Heart right ventricle (tissue), 16 donors: Measurements from ENCODE around the gene TNFRSF4. TPM values are rescaled to one million over a fixed set of nuclear protein-coding genes. Genes with fewer than 3 reads are reported as not detected.

ENCODE experiments used
- ATAC-seq, 8 donors: fragments of 200-7000 bp; cut with Tn5 transposase; one replicate each; pipeline ENCODE4 v1.9.1; 2020; ENCODE audit warnings: mild to moderate bottlenecking in 8 of 8, moderate library complexity in 8 of 8, moderate number of reproducible peaks in 1 of 8
- DNase-seq, 2 donors: peaks; one replicate each; pipeline ENCODE4 v3.0.0-alpha.2; 2020
- H3K27ac ChIP-seq, 10 donors: fragments of 200-600 bp; sonication (generic) in 2 of 10; one replicate each; pipeline versions ENCODE4 v1.5.0 to v1.8.0; 2020 to 2022; ENCODE audit warnings: mild to moderate bottlenecking in 3 of 10
- H3K27me3 ChIP-seq, 7 donors: fragments of 200-600 bp; one replicate each; pipeline ENCODE4 v1.8.0; 2021 to 2022; ENCODE audit warnings: mild to moderate bottlenecking in 2 of 7
- H3K36me3 ChIP-seq, 9 donors: fragments of 200-600 bp; sonication (generic) in 1 of 9; one replicate each; pipeline versions ENCODE4 v1.5.0 to v1.8.0; 2020 to 2022; ENCODE audit warnings: mild to moderate bottlenecking in 2 of 9
- H3K4me1 ChIP-seq, 9 donors: fragments of 200-600 bp; sonication (generic) in 1 of 9; one replicate each; pipeline versions ENCODE4 v1.5.0 to v1.8.0; 2020 to 2022; ENCODE audit warnings: mild to moderate bottlenecking in 4 of 9
- H3K4me3 ChIP-seq, 10 donors: fragments of 200-600 bp; sonication (generic) in 2 of 10; one replicate each; pipeline versions ENCODE4 v1.5.0 to v1.8.0; 2020 to 2022; ENCODE audit warnings: mild to moderate bottlenecking in 7 of 10, moderate library complexity in 2 of 10
- H3K9me3 ChIP-seq, 11 donors: fragments of 200-600 bp in 10 of 11; sonication (generic) in 2 of 11; one replicate each; pipeline versions ENCODE4 v1.5.0 to v1.8.0; 2013 to 2022; ENCODE audit warnings: mild to moderate bottlenecking in 2 of 11, control low read depth in 1 of 11, moderate library complexity in 1 of 11
- WGBS, 2 donors: extraction: QIAGEN DNeasy Blood & Tissue Kit; methylation state at CpG; one replicate each; pipeline ENCODE4 v1.1.7; 2013; ENCODE audit warnings: inconsistent platforms in 1 of 2; 5-methylcytosine and 5-hydroxymethylcytosine counted together
- intact Hi-C, 10 donors: fragments of 100-400 bp; cut with DNase I; formaldehyde crosslinking; loops; one replicate each; pipeline versions ENCODE4 v1.11.1 to v1.14.2; 2022
- polyA plus RNA-seq, 2 donors: library from polyadenylated mRNA; stranded (reverse); fragments of 200-250 nt; gene quantifications; one replicate each; pipeline ENCODE4 v1.2.3, GENCODE V29; 2013
- total RNA-seq, 10 donors: library from RNA; stranded (reverse); fragmentation: NEBNext Ultra II Directional in 3 of 10; extraction: Animal tissue kit (Norgen Biotek cat#: 25700) in 3 of 10; gene quantifications; one replicate each; pipeline versions ENCODE4 v1.2.1 to v1.2.4, GENCODE V29; 2021 to 2023
- TF ChIP-seq, protein P1 (sequence below), 9 donors: fragments of 200-600 bp; sonication (generic) in 2 of 9; IDR thresholded peaks; one replicate each; pipeline versions ENCODE4 v1.5.0 to v1.8.0; 2021 to 2022; ENCODE audit warnings: antibody characterized with exemption in 9 of 9, mild to moderate bottlenecking in 5 of 9, moderate library complexity in 1 of 9
- donor health status: Arrhythmogenic right ventricular cardiomyopathy.
- donor health status: ischemic (EF 13 %, LVEDD 7.1; RV severe dilation, severe dysfunction).
- donor health status: healthy with polysubstance abuse.
- donor health status: DM: no; HTN: yes; CAD: no.
- donor health status: DM: no; HTN: no; CAD: no.
- donor health status: ischemic (EF 25% LVEDD 6.9; RV normal size, moderate dysfunction).
- donor health status: ischemic (EF 25% LVEDD 5.7; RV mildly dilated, moderate dysfunction).
- donor health status: healthy.
- donor health status: DM: yes; HTN: yes; CAD: no.
- donor health status: Ischemic cardiomyopathy.
- donor health status: ischemic (EF 35%, LVEDD 5.7; RV mildly dilated, moderate dysfunction).
- donor health status: nonischemic (EF 11% LVEDD 7.7; RV severe dilation, severe dysfunction).
- donor health status: DM: yes; HTN: yes; CAD: no.
- donor health status: PGD.
- donor health status: ischemic (EF 29% LVEDD 5.4; RV normal size, mild dysfunction).
- donor health status: nonischemic (EF 23%, LVEDD 6.1; RV moderate dilation, normal function).

TNFRSF4 gene
- total and polyA plus RNA-seq, 12 donors, result 0.52 to 24.8 (median 5.0) TPM

DNA sequence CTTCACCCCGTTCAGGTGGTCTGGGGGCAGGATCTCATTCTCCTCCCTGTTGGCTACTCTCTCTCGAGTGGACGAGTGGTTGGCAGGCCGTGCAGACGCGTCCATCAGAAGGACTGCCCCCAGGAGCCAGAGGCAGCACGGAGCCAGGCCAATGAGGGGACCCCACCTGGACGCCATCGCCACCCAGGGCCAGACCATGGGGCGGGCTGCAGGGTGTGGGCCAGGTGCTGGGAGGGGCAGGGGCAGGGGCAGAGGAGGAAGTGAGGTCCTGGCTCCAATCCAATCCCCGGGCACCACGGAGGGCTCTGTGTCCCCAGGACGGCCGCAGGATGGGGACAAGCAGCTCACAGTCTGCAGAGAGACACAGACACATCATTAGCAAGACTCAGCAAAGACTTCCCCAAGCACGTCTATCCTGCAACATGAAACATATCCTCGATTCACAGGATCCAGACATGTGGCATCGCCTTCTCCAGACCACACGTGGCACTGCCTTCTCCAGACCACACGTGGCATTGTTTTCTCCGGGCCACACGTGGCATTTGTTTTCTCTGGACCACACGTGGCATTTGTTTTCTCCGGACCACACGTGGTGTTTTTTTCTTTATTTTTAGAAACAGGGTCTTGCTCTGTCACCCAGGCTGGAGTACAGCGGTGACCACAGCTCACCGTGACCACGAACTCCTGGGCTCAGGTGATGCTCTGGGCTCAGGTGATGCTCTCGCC is 14.8 kb upstream of the TNFRSF4 start:
- H3K27ac ChIP-seq, result no peak overlapping the region
- ATAC-seq (no peak), DNase-seq (no peak)
- peaks cover 0 to 54% (median 17%) of the 10 kb centered on the region in 9 donors for H3K36me3 ChIP-seq
- intact Hi-C loops, result no loop called here
- no peak overlapping the region for H3K4me3 ChIP-seq
- peaks cover 11 to 58% (median 35%) of the 10 kb centered on the region in 9 donors for H3K4me1 ChIP-seq
- H3K9me3 ChIP-seq, result no peaks in the 10 kb centered on the region
- H3K27me3 ChIP-seq, result no peaks in the 10 kb centered on the region
- TF ChIP-seq, protein P1, sequence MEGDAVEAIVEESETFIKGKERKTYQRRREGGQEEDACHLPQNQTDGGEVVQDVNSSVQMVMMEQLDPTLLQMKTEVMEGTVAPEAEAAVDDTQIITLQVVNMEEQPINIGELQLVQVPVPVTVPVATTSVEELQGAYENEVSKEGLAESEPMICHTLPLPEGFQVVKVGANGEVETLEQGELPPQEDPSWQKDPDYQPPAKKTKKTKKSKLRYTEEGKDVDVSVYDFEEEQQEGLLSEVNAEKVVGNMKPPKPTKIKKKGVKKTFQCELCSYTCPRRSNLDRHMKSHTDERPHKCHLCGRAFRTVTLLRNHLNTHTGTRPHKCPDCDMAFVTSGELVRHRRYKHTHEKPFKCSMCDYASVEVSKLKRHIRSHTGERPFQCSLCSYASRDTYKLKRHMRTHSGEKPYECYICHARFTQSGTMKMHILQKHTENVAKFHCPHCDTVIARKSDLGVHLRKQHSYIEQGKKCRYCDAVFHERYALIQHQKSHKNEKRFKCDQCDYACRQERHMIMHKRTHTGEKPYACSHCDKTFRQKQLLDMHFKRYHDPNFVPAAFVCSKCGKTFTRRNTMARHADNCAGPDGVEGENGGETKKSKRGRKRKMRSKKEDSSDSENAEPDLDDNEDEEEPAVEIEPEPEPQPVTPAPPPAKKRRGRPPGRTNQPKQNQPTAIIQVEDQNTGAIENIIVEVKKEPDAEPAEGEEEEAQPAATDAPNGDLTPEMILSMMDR (IDR thresholded peaks at IDR 0.05), result no peak
- WGBS, 2 donors, result 87 to 88% methylated on average over 28 of the region's 28 CpGs

DNA sequence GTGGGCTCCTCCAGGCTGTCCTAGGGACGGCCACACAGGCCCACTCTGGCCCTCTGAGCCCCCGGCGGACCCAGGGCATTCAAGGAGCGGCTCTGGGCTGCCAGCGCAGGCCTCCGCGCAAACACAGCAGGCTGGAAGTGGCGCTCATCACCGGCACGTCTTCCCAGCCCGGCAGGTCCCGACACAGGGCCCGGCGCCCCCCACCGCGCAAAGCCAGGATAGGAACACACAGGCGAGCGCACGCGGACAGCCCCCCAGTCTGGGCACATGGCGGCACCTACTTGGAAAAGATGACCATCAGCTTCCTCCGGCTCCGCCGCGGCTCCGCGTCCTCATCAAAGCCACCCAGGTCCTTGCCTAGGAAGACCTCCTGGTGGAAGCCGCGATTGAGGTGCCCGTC is 14.2 kb upstream of the TNFRSF4 start:
- Histone ChIP-seq H3K27ac (no peak overlapping the region), H3K27me3 (no peaks in the 10 kb centered on the region), H3K4me3 (no peak overlapping the region), H3K4me1 (peaks cover 11 to 53% (median 33%) of the 10 kb centered on the region in 9 donors), H3K36me3 (peaks cover 0 to 60% (median 17%) of the 10 kb centered on the region in 9 donors), H3K9me3 (no peaks in the 10 kb centered on the region)
- intact Hi-C loops, result no loop called here
- ATAC-seq (no peak), DNase-seq (no peak)
- TF ChIP-seq, protein P1 (IDR thresholded peaks at IDR 0.05), result no peak
- 93 to 96% methylated on average over 30 of the region's 30 CpGs for WGBS, 2 donors

DNA sequence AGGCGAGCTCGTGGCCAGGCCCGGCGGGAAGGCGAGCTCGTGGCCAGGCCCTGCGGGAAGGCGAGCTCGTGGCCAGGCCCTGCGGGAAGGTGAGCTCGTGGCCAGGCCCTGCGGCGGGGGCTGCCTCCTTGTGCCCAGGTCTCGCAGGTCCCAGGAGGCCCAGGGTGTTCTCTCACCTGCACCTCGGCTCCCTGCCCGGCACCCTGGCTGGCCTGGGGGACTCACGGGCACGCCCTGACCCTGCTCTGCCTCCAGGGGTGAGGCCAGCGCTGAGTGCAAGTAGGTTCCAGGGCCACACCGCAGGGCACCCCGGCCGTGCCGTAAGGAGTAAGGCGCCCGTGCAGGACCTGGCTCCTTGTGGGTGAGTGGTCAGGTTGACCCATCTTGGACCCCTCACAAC is 13.4 kb upstream of the TNFRSF4 start:
- peaks cover 0 to 68% (median 25%) of the 10 kb centered on the region in 9 donors for H3K36me3 ChIP-seq
- DNase-seq, result no peak
- H3K27ac ChIP-seq, result no peak overlapping the region
- intact Hi-C loops, result no loop called here
- ATAC-seq, result no peak
- H3K9me3 ChIP-seq, result no peaks in the 10 kb centered on the region
- H3K4me3 ChIP-seq, result no peak overlapping the region
- WGBS, 2 donors, result 95 to 98% methylated on average over 15 to 21 of the region's 25 CpGs
- H3K4me1 ChIP-seq, result peaks cover 5 to 47% (median 25%) of the 10 kb centered on the region in 9 donors
- TF ChIP-seq, protein P1 (IDR thresholded peaks at IDR 0.05), result no peak
- no peaks in the 10 kb centered on the region for H3K27me3 ChIP-seq

DNA sequence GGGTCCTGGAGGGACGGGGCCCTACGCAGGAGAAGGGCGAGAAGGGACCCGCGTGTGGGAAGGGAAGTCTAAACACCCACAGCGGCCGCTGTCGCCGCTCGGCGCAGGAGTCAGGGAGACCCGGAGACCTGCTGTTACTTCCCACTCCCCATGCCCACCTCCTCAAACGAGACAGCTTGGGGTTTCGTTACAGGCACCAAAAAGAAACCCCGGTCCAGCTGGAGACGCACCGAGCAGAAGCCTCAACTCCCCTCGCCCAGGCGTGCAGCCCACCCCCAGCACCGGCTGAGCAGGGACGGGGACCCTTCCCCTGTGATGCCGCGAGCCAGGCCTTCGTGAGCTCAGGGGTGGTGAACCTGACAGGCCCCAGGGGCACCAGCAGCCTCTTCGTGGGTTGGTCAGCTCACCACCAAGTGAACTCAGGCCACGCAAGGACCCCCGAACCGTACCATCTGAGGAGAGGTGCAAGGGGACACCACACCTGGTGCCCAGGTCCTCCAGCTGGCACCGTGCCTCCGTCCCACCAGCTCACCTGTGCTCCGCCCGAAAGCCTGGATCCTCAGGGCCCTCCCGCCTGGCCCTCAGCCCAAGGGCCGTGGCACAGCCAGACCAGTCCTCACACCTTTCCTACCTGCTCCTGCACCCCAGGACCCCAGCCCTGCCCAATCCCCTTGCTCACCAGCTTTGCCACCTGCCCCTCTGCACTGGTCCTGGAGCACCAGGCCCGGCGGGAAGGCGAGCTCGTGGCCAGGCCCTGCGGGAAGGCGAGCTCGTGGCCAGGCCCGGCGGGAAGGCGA is 12.8 kb upstream of the TNFRSF4 start:
- WGBS, 2 donors, result 94 to 95% methylated on average over 43 to 44 of the region's 44 CpGs
- TF ChIP-seq, protein P1 (IDR thresholded peaks at IDR 0.05), result no peak
- ATAC-seq (no peak), DNase-seq (no peak)
- intact Hi-C loops, result no loop called here
- Histone ChIP-seq H3K27ac (no peak overlapping the region), H3K27me3 (no peaks in the 10 kb centered on the region), H3K9me3 (no peaks in the 10 kb centered on the region), H3K4me3 (no peak overlapping the region), H3K4me1 (peaks cover 5 to 47% (median 25%) of the 10 kb centered on the region in 9 donors), H3K36me3 (peaks cover 0 to 74% (median 31%) of the 10 kb centered on the region in 9 donors)
